ENCODE measurements around the gene SNX6.
"Not testable (repeated sequence)": the region's sequence is repeated elsewhere in the genome, so short reads cannot be mapped to it uniquely, and the experiment has no call there.

The SNX6 gene

DNA sequence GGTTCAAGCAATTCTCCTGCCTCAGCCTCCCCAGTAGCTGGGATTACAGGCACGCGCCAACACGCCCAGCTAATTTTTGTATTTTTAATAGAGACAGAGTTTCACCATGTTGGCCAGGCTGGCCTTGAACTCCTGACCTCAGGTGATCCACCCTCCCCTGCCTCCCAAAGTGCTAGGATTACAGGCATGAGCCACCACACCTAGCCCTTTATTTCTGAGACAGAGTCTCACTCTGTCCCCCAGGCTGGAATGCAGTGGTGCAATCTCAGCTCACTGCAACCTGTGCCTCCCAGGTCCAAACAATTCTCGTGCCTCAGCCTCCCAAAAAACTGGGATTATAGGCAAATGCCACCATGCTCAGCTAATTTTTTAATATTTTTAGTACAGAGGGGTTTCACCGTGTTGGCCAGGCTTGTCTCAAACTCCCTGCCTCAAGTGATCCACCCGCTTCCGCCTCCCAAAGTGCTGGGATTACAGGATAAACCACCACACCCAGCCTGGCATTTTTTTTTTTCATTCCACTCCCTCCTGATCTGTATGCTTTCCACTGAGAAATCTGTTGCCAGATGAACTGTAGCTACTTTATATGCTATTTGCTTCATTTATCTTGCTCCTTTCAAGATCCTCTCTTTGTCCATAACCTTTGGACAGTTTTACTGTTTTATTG is 109.5 kb downstream of the SNX6 start:
- not testable (repeated sequence) for DNase-seq

Data from cortex of kidney (tissue), 1 donor.